H54 (cell line): Measurements from ENCODE around the gene BCAR1.
"Not testable (repeated sequence)": the region's sequence is repeated elsewhere in the genome, so short reads cannot be mapped to it uniquely, and the experiment has no call there.

Experiments used
- DNase-seq: peaks from one replicate; pipeline ENCODE4 v3.0.0; 2011; ENCODE audit warnings: low spot score, mixed read lengths; ENCODE audit not compliant: insufficient read length
- FAIRE-seq: peaks from 3 replicates; lab custom pipeline; 2011; peaks lifted over from hg19 to GRCh38; lab: Jason Lieb, UNC
- POLR2A ChIP-seq: IDR thresholded peaks from 2 replicates; pipeline ENCODE4 v1.6.1; 2011; ENCODE audit warnings: low read depth, mild to moderate bottlenecking, low read length

BCAR1 gene

GRCh38 chr16:75208861-75209505 is 42.4 kb downstream of the BCAR1 start:
- TF ChIP-seq POLR2A = no peak
- FAIRE-seq (no peak), DNase-seq (no peak)

- no peak for TF ChIP-seq POLR2A
- DNase-seq (no peak), FAIRE-seq (no peak)
Measured at GRCh38 chr16:75208242-75208825, 43.1 kb downstream of the BCAR1 start.

GRCh38 chr16:75207831-75208230 is 43.6 kb downstream of the BCAR1 start:
- TF ChIP-seq POLR2A = no peak
- no peak for DNase-seq
- FAIRE-seq = no peak

- DNase-seq (no peak), FAIRE-seq (no peak)
- TF ChIP-seq POLR2A = no peak
Measured at GRCh38 chr16:75206749-75207451, 44.5 kb downstream of the BCAR1 start, which contains the start of gene CTRB2. TSS of gene CTRB2 (minus strand) at chr16:75207161. CDS start at chr16:75207141, 20 bp downstream.

GRCh38 chr16:75205961-75206748 is 45.3 kb downstream of the BCAR1 start:
- not testable (repeated sequence) for FAIRE-seq, DNase-seq

GRCh38 chr16:75205438-75205837 is 46.0 kb downstream of the BCAR1 start:
- DNase-seq, FAIRE-seq: not testable (repeated sequence)

GRCh38 chr16:75204905-75205304 is 46.5 kb downstream of the BCAR1 start:
- not testable (repeated sequence) for FAIRE-seq

GRCh38 chr16:75204410-75204758 is 47.0 kb downstream of the BCAR1 start:
- FAIRE-seq (no peak), DNase-seq (no peak)
- TF ChIP-seq POLR2A = no peak

More at GRCh38 chr16:75204905-75205304, 46.5 kb downstream of the BCAR1 start:
- not testable (repeated sequence) for DNase-seq

- no peak for DNase-seq
- TF ChIP-seq POLR2A = no peak
- FAIRE-seq = no peak
Measured at GRCh38 chr16:75203667-75204409, 47.6 kb downstream of the BCAR1 start.

GRCh38 chr16:75203096-75203495 is 48.3 kb downstream of the BCAR1 start:
- no peak for FAIRE-seq
- TF ChIP-seq POLR2A = no peak
- DNase-seq = no peak

GRCh38 chr16:75202069-75202590 is 49.3 kb downstream of the BCAR1 start:
- FAIRE-seq = no peak
- DNase-seq = no peak
- no peak for TF ChIP-seq POLR2A

GRCh38 chr16:75198135-75198600 is 53.3 kb downstream of the BCAR1 start:
- DNase-seq (no peak), FAIRE-seq (no peak)
- no peak for TF ChIP-seq POLR2A

GRCh38 chr16:75197522-75198134 is 53.8 kb downstream of the BCAR1 start:
- no peak for DNase-seq
- no peak for TF ChIP-seq POLR2A
- FAIRE-seq = no peak
